Fibroblast of skin of left biceps (primary cell): ENCODE results near the gene SMYD1.

Experiments used
- DNase-seq, 2 experiments: peaks; one replicate each; pipeline ENCODE4 v3.0.0-alpha.2; 2013; ENCODE audit warnings: low read depth in 2 of 2

SMYD1 gene

DNA sequence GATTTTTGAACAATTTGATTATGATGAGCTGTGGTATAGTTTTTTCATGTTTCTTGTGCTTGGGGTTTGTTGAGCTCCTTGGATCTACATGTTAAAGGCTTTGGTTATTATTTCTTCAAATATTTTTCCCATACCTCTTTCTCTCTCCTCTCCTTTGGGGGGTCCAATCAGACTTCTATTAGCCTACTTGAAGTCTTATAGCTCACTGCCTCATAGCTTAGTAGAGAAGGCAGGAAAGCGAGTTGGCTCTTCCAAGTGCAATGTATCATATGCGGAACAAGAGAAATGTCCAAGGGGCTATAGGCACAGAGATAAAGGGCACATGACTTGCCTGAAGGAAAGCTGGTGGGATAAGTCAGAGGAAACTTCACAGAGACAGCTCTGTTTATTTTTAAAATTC, 74.3 kb downstream of the SMYD1 start:
- no peak for DNase-seq

DNA sequence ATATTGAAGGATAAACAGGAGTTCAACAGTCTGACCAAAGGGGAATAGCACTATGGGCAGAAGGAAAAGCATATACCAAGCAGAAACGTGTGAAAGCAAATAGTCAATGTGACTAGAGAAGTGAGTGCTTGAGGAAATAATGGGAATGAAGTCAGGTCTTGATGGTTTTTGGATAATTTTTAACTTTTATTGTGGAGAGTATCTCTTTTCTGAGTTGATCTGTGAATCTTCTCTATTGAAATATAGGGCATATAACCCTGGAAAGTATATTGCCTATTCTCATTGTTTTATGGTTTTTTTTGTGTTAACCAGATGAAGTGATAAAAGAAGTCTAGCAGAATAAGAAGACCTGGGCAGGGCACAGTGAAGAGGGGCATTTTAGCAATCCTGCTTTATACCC, 76.6 kb downstream of the SMYD1 start:
- no peak for DNase-seq

DNA sequence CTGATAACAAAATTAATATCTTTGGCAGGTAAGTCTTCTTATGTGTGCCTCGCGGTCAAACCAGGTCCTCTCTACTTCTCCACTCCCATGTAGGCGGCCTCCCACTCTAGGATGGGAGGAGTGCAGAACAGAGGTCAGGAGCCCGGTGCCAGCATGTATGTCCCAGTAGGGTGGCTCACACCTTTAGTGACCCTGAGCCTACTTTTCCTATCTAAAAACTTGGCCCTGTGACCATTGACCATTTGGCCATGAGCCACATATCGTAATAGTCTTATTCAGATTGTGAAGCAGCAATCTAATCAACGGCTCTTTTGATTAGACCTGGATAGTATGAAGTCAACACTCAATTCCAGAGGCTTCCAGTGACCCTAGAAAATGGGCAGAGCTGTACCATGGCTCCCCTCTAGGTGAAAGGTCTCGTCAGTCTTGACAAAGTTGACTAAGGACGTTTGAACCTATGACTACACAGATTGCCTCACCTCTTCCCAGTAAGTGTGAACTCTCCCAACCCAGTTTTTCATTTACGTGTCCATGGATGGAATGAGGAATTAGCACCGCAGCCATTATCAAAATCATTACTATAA, 77.4 kb downstream of the SMYD1 start:
- DNase-seq = no peak

DNA sequence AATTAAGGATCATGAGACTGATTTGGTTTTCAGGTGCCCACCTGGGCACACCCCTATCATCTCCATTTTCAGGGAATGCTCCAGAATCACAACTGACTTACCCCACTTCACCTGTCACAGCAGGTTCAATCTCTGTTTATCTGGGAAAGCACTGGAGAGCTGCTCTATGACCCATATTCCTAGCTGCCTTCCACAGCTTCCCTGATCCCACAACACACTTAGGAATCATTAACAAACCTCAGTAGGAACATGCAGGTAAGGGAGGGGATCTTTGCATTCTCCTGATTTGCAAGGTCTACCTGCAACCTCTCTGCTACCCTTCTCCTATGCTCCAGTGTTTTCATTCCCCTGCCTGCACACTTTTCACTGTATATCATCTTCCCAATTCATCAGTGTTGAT, 79.0 kb downstream of the SMYD1 start:
- DNase-seq = no peak

DNA sequence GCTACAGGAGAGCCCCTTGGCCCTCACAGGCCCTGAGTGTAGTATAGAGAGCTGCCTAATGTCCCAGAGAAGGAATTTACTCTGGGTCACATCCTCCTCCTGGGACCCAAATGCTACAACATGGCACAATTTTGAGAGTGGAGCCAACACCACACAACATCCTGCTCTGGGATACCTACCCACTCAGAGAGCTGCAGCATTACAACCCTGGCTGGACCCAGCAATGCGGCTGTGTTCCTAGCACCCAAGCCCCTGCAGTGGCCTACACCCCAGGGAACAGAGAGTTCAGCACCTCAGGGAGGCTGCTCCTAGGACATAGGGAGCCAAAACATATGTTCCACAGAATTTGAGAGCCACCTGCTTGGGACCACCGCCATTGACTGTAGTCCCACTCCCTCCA, 79.5 kb downstream of the SMYD1 start:
- DNase-seq = no peak

DNA sequence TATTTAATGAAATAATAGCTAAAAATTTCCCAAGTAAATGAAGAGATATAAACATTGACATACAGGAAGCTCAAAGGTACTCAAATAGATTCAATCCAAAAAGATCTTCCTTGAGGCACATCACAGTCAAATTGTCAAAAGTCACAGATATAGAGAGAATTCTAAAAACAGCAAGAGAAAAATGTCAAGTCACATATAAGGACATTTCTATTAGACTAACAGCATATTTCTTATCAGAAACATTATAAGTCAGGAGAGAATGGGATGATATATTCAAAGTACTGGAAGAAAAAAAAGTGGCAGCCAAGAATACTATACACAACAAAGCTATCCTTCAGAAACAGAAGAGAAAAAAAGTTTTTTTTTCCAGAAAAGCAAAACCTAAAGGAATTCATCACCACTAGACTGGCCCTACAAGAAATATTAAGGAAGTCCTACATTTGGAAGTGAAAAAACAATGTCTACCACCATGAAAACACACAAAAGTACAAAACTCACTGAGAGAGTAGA, 81.4 kb downstream of the SMYD1 start:
- DNase-seq = no peak

DNA sequence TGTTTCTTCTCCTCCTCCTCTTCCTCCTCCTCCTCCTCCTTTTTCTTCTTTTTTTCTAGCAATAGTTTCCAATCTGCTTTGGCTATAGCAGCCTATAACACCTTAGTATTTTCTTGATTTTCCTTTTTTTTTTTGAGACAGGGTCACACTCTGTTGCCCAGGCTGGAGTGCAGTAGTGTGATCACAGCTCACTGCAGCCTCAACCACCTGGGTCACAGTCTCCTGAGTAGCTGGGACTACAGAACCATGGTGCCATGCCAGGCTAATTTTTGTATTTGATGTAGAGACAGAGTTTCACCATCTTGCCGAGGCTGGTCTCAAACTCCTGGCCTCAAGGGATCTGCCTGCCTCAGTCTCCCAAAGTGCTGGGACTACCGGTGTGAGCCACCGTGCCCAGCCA, 91.9 kb downstream of the SMYD1 start:
- no peak for DNase-seq

DNA sequence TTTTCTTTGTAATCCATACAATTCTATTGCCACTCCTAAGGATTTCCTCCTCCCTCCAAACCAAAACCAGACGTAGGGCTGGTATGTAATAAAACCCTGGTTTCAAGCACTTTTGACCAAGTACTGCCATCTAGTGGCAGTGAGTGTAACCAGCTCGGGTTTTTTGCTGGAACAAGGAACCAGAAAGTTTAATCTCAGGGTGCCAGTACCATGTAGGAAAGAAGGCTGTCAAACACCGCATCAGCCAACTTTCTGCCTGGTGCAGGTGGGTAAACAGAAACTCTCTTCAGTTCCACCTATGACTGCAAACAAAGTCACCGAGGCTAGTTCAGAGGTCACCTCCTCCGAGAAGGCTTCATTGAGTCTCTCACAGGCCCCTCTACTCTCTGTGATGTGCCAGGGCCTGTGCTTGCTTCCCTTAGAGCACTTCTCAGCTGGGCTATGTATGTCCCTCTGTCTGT, 92.4 kb downstream of the SMYD1 start:
- peak; percentile 45 to 46 for DNase-seq

DNA sequence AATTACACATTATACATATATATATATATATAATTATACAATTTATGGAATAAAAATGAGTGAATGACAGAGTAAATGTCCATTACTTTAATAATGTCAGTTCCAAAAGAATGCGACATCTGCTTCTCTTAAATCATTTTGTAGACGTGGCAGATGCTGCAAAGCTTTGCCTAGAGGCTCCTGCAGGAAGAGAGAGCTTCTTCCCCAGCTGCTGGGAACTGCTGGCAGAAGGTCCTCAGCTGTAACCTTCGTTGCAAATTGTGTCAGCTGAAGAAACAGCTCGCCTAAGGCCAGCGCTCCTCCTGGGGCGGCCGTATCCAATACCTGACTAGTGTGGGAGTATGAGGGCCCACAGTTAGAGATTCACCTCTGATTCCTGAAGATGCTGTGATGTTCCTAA, 92.9 kb downstream of the SMYD1 start:
- DNase-seq = no peak

DNA sequence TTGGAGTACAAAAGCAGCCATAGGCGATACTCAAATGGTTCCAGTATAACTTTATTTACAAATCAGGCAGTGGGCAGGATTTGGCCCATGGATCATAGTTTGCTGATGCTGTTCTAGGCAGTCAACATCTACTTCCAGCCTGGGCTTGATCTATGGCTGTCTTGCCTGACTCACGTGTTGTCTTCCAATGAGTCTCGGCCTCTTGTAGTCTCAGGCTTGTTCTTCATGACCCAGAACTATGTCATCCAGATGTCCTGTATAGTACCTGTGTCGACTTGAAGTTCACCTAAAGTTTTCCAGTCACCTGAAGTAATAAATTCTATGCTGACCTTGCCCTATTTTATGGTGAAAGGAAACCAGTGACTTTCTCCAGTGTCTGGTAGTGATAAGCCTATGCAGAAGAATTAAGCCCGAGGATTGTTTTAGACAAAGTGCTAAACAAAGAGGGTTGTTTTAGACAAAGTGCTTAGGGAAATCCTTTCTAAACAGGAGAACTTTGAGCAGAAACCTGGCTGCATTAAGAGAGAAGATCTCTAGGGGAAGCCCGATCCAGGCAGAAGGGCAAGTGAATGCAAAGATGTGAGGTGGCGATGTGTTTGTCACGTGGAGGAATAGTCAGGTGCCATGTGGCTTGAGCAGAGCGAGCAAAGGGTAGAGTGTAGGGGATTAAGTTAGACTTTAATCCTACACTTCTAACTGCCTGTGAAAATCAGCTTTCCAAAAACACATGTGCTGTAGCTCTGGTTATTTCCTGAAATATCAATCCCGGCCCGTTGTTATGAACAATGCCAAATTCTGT, 94.0 kb downstream of the SMYD1 start:
- no peak for DNase-seq
